GM12891 (cell line): ENCODE data around the gene TM4SF4.

ENCODE experiments used
- DNase-seq: peaks from one replicate; pipeline ENCODE4 v3.0.0; 2011; ENCODE audit warnings: low spot score; ENCODE audit not compliant: insufficient read length
- FAIRE-seq: peaks from 2 replicates; lab custom pipeline; 2011; peaks lifted over from hg19 to GRCh38; lab: Jason Lieb, UNC
- PAX5 ChIP-seq: IDR thresholded peaks from 2 replicates; pipeline ENCODE4 v1.6.1; 2011; ENCODE audit warnings: low read length, moderate library complexity, mild to moderate bottlenecking; ENCODE audit not compliant: insufficient read depth, severe bottlenecking
- POLR2A ChIP-seq: IDR thresholded peaks from 2 replicates; pipeline ENCODE4 v1.6.1; 2011; ENCODE audit warnings: low read depth, low read length, control low read depth
- POLR2AphosphoS5 ChIP-seq: IDR thresholded peaks from 2 replicates; pipeline ENCODE4 v1.6.1; 2011; ENCODE audit warnings: low read depth, low read length, control low read depth
- POU2F2 ChIP-seq: IDR thresholded peaks from 2 replicates; pipeline ENCODE4 v1.6.1; 2011; ENCODE audit warnings: low read depth, mild to moderate bottlenecking, control low read depth, low read length, moderate library complexity
- SPI1 ChIP-seq: IDR thresholded peaks from 2 replicates; pipeline ENCODE4 v1.6.1; 2011; ENCODE audit warnings: low read depth, low read length, control low read depth
- TAF1 ChIP-seq: IDR thresholded peaks from 2 replicates; pipeline ENCODE4 v1.6.1; 2011; ENCODE audit warnings: low read depth, low read length, control low read depth

TM4SF4 gene

GRCh38 chr3:149479621-149480325 is 5.3 kb downstream of the TM4SF4 start:
- DNase-seq (no peak), FAIRE-seq (no peak)
- TF ChIP-seq SPI1 (no peak), PAX5 (no peak), POU2F2 (no peak), TAF1 (no peak), POLR2A (no peak), POLR2AphosphoS5 (no peak)

DNA sequence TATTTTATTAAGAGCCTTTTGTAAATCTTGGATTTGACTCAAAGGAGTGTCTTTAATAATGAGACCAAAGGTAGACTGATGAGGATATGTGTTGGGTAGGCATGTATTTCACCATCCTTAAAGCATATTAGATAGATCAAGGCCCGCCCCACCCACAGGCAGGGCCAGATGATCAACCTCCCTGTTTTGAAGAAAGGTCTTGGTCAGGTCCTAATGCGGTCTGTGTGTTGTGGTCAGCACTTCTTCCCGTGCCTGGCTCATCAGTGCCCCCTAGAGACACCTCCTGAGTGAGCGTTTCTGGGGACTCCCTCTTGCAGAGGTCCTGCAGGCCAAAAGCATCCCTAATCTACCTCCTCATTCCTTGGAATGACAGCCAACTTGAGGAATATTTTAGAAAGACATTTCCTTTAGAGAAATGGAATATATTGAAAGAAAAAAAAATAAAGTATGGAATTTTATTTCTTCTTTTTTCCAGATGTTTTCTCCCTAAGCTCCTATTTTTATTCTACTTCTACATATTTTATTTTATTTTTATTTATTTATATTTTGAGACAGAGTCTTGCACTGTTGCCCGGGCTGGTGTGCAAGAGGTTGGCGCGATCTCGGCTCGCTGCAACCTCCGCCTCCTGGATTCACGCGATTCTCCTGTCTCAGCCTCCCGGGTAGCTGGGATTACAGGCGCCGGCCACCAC is 6.0 kb downstream of the TM4SF4 start:
- FAIRE-seq: peak; percentile 5
- TF ChIP-seq PAX5 (no peak), POU2F2 (no peak), TAF1 (no peak), SPI1 (no peak), POLR2AphosphoS5 (no peak), POLR2A (no peak)
- DNase-seq: peak; percentile 48

DNA sequence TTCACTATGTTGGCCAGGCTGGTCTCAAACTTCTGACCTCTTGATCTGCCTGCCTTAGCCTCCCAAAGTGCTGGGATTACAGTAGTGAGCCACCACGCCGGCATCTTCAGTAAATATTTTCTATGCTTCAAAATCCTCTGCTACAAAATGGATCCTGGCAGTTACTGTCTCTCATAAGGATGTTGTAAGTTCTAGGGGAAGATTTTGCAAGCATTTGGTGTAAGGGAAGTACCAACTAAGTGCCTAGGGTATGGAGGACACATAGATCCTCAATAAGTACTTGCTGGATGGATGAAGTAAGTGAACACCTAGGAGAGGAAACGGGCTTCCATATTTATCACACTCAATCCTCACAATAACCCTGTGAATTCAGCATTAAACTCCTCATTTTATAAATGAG is 6.6 kb downstream of the TM4SF4 start:
- no peak for DNase-seq
- no peak for FAIRE-seq
- TF ChIP-seq PAX5 (no peak), POLR2A (no peak), SPI1 (no peak), TAF1 (no peak), POLR2AphosphoS5 (no peak), POU2F2 (no peak)

DNA sequence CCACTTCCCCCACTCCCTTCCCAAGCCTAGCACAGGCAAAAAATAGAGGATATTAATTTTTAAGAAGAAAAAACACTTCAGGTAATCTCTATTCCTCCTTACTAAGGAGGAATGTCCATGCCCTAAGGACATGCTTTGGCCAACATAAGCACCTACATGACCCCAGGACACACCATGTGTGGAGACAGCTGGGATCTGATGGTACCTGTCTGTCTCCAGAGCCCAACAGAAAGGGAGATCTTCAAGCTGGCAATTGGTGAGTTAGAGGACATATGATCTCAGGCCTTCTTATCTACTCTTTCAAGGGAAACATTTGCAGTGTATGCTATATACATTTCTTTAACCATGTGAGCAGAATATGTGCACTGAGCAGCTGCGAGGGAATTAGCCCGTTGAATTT is 7.0 kb downstream of the TM4SF4 start:
- FAIRE-seq (no peak), DNase-seq (no peak)
- TF ChIP-seq TAF1 (no peak), SPI1 (no peak), POLR2AphosphoS5 (no peak), POLR2A (no peak), PAX5 (no peak), POU2F2 (no peak)

- DNase-seq (no peak), FAIRE-seq (no peak)
- TF ChIP-seq POLR2AphosphoS5 (no peak), SPI1 (no peak), PAX5 (no peak), POLR2A (no peak), TAF1 (no peak), POU2F2 (no peak)
Measured at GRCh38 chr3:149486726-149487125, 12.2 kb downstream of the TM4SF4 start.

DNA sequence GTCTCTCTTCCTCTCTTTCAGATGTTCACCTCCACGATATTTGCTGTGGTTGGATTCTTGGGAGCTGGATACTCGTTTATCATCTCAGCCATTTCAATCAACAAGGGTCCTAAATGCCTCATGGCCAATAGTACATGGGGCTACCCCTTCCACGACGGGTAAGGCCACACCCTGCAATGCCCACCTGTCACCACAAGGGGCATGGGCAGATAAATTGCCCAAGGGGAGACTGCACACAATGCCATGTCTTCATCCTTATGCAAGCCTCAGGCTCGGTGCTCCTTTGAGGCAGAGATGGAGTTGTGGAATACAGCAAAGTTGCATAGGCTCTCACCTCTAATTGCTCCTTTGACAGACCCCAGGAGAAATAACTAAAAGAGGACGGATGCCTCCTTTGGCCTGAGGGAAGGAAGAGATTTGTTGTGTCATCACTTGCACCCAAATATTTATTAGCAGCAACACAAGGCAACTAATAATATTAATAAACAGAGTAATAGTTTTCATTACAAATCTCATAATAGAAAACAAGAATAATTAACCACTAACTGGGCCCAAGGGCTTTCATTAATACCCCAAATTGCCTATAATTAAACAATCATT is 13.2 kb downstream of the TM4SF4 start:
- no peak for DNase-seq
- FAIRE-seq: peak; percentile 61

GRCh38 chr3:149489060-149489690 is 14.7 kb downstream of the TM4SF4 start:
- TF ChIP-seq PAX5 (no peak), SPI1 (no peak), POLR2A (no peak)
- no peak for FAIRE-seq
- no peak for DNase-seq

More for the DNA sequence above, 13.2 kb downstream of the TM4SF4 start:
- TF ChIP-seq SPI1 (no peak), PAX5 (no peak), POLR2A (no peak), POLR2AphosphoS5 (no peak), POU2F2 (no peak), TAF1 (no peak)

GRCh38 chr3:149490260-149490971 is 15.9 kb downstream of the TM4SF4 start:
- no peak for TF ChIP-seq PAX5
- no peak for TF ChIP-seq POLR2A
- no peak for TF ChIP-seq TAF1
- no peak for TF ChIP-seq SPI1
- no peak for TF ChIP-seq POU2F2
- TF ChIP-seq POLR2AphosphoS5: no peak
- FAIRE-seq (no peak), DNase-seq (no peak)
